Activated T-helper 1 cell treated with anti-CD3 and anti-CD28 coated beads, Interleukin-12 subunit alpha, Interleukin-12 subunit beta, Interleukin-2, Interleukin-4 antibody, amounts not matched to agents 30 ng/mL and 10 ng/mL and 1 ng/mL, durations not matched to agents 14 hours and 24 hours and 36 hours (primary cell): ENCODE results near the gene HNRNPK. TPM values are rescaled to one million over a fixed set of nuclear protein-coding genes. Genes with fewer than 3 reads are reported as not detected.

ENCODE experiments used
- DNase-seq: peaks from one replicate; pipeline ENCODE4 v3.0.0; 2021; ENCODE audit warnings: low spot score
- H3K27ac Mint-ChIP-seq: one replicate; pipeline ENCODE4 v1.8.0; 2021; ENCODE audit warnings: mild to moderate bottlenecking, mixed read lengths
- H3K27me3 Mint-ChIP-seq: one replicate; pipeline ENCODE4 v1.8.0; 2022; ENCODE audit warnings: mild to moderate bottlenecking, moderate library complexity, mixed read lengths; ENCODE audit not compliant: insufficient read depth
- H3K36me3 Mint-ChIP-seq: one replicate; pipeline ENCODE4 v1.8.0; 2021; ENCODE audit warnings: low read depth, mixed read lengths
- H3K4me1 Mint-ChIP-seq: one replicate; pipeline ENCODE4 v1.8.0; 2021; ENCODE audit warnings: low read depth, mixed read lengths
- H3K4me3 Mint-ChIP-seq: one replicate; pipeline ENCODE4 v1.8.0; 2021; ENCODE audit warnings: mild to moderate bottlenecking, moderate library complexity, mixed read lengths
- H3K9me3 Mint-ChIP-seq: one replicate; pipeline ENCODE4 v1.8.0; 2021; ENCODE audit warnings: mixed read lengths
- intact Hi-C: fragments of 100-400 bp; cut with micrococcal nuclease; formaldehyde crosslinking; loops from one replicate; pipeline ENCODE4 v1.15.1; 2024
- total RNA-seq: library from RNA; stranded (reverse); gene quantifications from 2 replicates; pipeline ENCODE4 v1.2.3, GENCODE V29; 2022

HNRNPK gene
- total RNA-seq, 1 donor from 2014 or later, result 861 TPM

DNA sequence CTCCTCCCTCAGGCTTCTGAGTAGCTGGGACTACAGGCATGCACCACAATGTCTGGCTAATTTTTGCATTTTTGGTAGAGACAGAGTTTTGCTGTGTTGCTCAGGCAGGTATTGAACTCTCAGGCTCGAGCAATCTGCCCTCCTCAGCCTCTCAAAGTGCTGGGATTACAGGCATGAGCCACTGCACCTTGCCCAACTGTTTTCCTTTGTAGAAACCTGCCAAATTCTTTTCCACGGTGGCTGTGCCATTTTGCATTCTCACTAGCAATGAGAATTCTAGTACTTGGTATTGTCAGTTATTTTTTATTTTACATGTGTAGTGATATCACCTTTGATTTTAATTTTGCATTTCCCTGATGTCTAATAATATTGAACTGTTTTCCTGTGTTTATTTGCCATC is 8.4 kb upstream of the HNRNPK start:
- no peak overlapping the region for H3K27ac Mint-ChIP-seq
- peaks cover 14% of the 10 kb centered on the region for H3K36me3 Mint-ChIP-seq
- no peak overlapping the region for H3K4me3 Mint-ChIP-seq
- no peaks in the 10 kb centered on the region for H3K27me3 Mint-ChIP-seq
- DNase-seq, result no peak
- no peaks in the 10 kb centered on the region for H3K9me3 Mint-ChIP-seq
- intact Hi-C loops, result loop anchor here (10.0 kb wide), 1 partner anchor 174 kb away; the partner anchor contains the start of gene GKAP1
- H3K4me1 Mint-ChIP-seq, result peaks cover 37% of the 10 kb centered on the region

DNA sequence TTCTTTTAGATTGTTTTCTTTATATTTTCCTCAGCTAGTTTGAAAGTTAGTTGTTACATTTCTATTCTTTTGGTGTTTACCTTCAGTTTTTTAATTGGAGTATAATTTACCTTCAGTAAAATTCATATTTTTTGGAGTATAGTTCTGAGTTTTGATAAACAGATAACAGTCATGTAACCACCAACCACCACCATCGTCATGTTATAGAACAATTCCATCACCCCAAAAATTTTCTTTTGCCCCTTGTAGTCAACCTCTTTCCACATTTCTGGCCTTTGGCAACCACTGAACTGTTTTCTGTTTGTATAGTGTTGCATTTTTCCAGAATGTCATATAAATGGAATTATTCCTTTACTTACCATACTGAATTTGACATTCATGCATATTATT is 7.4 kb upstream of the HNRNPK start:
- peaks cover 20% of the 10 kb centered on the region for H3K36me3 Mint-ChIP-seq
- no peak overlapping the region for H3K4me3 Mint-ChIP-seq
- intact Hi-C loops, result loop anchor here (10.0 kb wide), 1 partner anchor 173 kb away; the partner anchor contains the start of gene GKAP1
- H3K4me1 Mint-ChIP-seq, result peaks cover 37% of the 10 kb centered on the region
- no peaks in the 10 kb centered on the region for H3K27me3 Mint-ChIP-seq
- no peaks in the 10 kb centered on the region for H3K9me3 Mint-ChIP-seq
- no peak for DNase-seq
- H3K27ac Mint-ChIP-seq, result no peak overlapping the region

DNA sequence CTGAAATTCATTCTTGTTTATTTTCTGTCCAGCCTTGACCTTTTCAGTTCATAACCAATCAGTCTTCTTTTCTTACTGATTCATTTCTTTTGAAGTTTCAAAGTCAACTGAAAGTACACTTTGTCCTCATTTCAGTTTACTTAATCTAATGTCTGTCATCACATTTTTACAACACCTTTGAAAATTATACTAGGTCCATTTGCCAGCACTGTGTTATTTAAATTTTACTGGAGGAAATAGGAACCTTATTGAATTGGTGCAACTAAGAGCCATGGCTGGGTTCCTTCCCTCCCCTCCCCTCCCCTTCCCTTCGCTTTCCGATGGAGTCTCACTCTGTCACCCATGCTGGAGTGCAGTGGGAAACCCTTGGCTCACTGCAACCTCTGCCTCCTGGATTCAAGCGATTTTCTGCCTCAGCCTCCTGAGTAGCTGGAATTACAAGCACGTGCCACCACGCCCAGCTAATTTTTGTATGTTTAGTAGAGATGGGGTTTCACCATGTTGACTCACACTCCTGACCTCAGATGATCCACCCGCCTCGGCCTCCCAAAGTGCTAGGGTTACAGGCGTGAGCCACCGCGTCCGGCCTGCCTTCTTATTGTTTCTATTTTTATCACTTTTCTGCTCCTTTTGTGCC is 6.9 kb upstream of the HNRNPK start:
- no peaks in the 10 kb centered on the region for H3K9me3 Mint-ChIP-seq
- peaks cover 36% of the 10 kb centered on the region for H3K4me1 Mint-ChIP-seq
- DNase-seq, result no peak
- intact Hi-C loops, result loop anchor here (10.0 kb wide), 1 partner anchor 172 kb away; the partner anchor contains the start of gene GKAP1
- no peak overlapping the region for H3K27ac Mint-ChIP-seq
- H3K36me3 Mint-ChIP-seq, result peaks cover 18% of the 10 kb centered on the region
- H3K27me3 Mint-ChIP-seq, result no peaks in the 10 kb centered on the region
- no peak overlapping the region for H3K4me3 Mint-ChIP-seq

DNA sequence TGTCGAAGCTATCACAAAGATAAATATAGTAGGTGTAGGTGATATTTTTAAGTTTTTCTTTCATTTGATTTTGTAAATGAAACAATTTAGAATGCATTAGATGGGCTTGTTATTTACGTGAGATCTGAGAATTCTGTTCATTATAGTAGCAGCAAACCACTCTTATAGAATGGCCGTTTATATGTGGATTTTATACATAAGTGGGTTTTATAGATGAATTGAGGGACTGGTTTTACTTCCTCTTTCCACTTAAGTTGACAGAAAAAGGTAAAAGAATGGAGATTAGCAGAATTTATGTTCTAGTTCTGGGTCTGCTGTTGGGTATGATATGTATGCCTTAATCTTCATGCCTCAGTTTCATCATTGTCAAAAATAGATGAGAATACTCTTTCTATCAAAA is 6.2 kb upstream of the HNRNPK start:
- H3K36me3 Mint-ChIP-seq, result peaks cover 18% of the 10 kb centered on the region
- H3K27me3 Mint-ChIP-seq, result no peaks in the 10 kb centered on the region
- H3K27ac Mint-ChIP-seq, result no peak overlapping the region
- no peaks in the 10 kb centered on the region for H3K9me3 Mint-ChIP-seq
- DNase-seq, result no peak
- intact Hi-C loops, result loop anchor here (10.0 kb wide), 1 partner anchor 171 kb away; the partner anchor contains the start of gene GKAP1
- peaks cover 41% of the 10 kb centered on the region for H3K4me1 Mint-ChIP-seq
- H3K4me3 Mint-ChIP-seq, result no peak overlapping the region

DNA sequence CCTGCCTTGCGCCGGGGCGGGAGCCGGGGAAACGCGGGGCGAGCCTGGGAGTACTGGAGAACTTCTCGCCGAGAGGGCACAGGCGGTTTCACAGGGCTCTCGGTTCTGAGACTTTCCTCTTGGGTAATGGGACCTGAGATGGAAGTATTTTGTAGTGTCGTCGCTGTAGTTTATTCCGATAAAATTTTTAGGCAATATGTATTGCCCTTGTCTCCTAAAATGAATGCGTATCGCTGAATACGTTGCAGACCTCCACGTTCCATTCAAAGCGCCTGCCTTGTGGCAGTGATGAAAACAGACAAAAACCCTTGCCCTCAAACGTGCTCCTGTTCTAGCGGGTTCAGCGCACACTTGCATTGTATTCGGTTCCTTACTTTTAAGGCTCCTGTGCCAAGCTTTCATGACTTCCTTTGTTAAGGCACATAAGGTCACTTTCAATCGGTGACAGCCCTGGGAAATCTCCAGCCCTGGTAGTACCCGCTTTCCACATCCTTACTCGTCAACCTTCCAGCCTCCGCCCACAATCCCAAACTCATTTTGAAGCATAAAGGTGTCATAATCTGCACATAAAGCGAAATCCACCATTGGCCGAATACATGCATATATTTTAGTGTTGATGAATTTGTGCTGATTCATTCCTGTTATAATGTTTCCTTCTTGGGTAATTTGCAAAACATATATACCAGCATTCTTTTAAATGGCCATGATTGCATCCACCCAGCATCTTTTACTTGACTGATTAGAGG is 1.3 kb upstream of the HNRNPK start:
- DNase-seq, result peak; percentile 7
- Mint-ChIP-seq H3K9me3 (no peaks in the 10 kb centered on the region), H3K36me3 (peaks cover 34% of the 10 kb centered on the region), H3K27ac (peak overlapping the region; percentile 100), H3K4me3 (peak overlapping the region; percentile 95), H3K27me3 (peaks cover 2% of the 10 kb centered on the region), H3K4me1 (peaks cover 48% of the 10 kb centered on the region)
- intact Hi-C loops, result loop anchor here (2.0 to 10.0 kb wide), 6 partner anchors 166 to 776 kb away; partner anchors contain the start of genes GKAP1 and IDNK

DNA sequence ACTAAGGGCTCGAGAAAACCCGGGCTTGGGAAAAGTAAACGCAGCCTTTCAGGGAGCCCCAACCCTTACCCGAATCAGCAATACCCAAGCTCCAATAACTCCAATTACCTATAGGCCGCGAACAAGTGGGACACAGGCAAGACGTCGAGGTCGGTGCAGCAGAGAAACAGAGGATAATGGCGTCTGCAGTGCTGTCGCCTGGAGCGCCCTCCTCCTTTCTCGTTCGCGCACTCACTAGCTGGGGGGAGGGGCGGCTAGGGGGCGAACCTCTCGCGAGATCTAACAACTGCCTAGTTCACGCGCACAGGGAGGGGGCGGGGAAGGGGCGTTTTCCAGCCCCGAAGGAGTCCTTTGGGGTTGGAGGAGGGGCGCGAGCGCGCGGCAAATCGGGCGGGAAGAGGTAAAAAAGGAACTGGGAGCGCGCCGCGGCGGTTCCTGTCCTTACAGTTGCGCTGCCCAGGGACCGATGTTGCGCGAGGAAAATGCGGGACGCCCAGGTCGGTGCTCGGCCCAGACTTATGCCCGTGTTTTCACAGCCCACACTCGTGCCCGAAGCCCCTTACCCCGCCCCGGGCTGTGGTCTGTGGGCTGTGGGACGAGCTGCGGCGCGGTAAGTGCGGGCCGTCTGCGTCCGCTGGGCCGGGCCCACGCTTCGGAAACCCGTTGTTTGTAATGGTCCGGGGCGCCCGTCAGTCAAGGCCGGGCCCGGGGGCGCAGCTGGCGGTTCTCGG is 545 bp upstream of the HNRNPK start, which contains the start of gene RMI1:
TSS of gene RMI1 (plus strand) at position 411 of the 731 bp plus-strand sequence. CDS start 20,182 bp downstream, outside the sequence.
- Mint-ChIP-seq H3K27me3 (peaks cover 2% of the 10 kb centered on the region), H3K36me3 (peaks cover 41% of the 10 kb centered on the region), H3K4me1 (peaks cover 51% of the 10 kb centered on the region), H3K27ac (peak within 1 kb of the TSS; percentile 100), H3K4me3 (peak within 1 kb of the TSS; percentile 95), H3K9me3 (no peaks in the 10 kb centered on the region)
- DNase-seq, result peak; percentile 96
- intact Hi-C loops, result loop anchor here (1.0 to 10.0 kb wide), 10 partner anchors 24 to 1762 kb away; partner anchors contain the start of genes GKAP1, IDNK, KIF27 and UBQLN1

DNA sequence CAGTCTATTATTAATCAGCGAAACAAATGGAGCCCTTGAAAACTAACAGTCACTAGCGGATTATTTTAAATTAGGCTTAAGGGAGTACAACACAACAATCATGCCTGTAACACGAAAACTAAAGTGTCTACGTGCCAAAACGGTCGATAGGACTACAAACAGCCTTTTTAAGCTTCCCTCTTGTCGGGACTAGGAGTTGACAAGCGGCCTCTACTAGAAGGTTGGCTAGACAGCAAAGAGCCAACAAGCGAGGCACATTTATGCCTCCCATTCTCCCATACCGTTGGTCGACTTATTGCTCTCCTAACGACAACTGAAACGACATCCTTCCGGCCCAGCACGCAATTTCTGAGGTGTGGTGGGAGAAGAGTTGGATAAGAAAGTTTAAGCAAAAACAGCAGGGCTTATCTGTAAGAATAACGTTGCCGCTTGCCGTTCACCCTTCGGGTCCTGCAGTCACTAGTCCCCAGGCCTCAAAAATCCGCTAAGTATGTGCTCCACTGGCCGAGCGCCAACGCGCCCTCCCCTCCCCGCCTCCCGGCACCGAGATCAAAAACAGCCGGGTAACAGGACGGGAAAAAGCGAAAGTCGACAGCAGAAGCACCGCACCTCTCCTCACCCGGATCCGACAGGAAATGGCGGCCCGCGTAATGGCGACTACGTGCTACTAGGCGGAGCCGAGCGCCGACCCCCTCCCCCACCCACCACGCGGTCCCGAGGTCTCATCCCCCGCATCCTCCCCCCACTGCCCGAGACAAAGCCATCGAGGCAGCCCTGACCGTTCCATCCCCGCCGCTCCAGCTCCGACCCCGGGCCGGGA is 813 bp downstream of the HNRNPK start:
- Mint-ChIP-seq H3K36me3 (peaks cover 54% of the 10 kb centered on the region), H3K4me1 (peaks cover 65% of the 10 kb centered on the region), H3K27ac (peak overlapping the region; percentile 100), H3K27me3 (peaks cover 2% of the 10 kb centered on the region), H3K9me3 (no peaks in the 10 kb centered on the region), H3K4me3 (peak overlapping the region; percentile 95)
- intact Hi-C loops, result loop anchor here (1.0 to 5.0 kb wide), 3 partner anchors 9 to 1828 kb away; no protein-coding TSS in a partner anchor
- peak; percentile 86 for DNase-seq

DNA sequence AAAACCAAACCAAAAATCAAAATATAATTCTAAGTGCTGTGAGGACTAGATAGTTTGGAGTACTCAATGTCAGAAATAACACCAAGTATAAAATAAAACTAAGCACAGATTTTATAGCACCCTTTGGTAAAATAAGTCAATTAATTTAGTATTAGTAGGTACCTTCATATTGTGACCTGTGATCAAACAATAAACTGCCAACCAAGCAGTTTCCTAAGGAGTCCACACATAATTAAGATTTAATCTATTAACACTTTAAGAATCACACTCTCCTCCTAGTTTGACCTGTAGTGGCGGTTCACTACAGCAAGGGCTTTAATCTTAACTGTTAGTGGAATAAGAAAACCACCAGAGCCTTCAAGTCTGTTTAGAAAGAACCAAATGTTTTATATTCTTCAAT is 2.8 kb downstream of the HNRNPK start:
- Mint-ChIP-seq H3K4me1 (peaks cover 56% of the 10 kb centered on the region), H3K27me3 (peaks cover 2% of the 10 kb centered on the region)

DNA sequence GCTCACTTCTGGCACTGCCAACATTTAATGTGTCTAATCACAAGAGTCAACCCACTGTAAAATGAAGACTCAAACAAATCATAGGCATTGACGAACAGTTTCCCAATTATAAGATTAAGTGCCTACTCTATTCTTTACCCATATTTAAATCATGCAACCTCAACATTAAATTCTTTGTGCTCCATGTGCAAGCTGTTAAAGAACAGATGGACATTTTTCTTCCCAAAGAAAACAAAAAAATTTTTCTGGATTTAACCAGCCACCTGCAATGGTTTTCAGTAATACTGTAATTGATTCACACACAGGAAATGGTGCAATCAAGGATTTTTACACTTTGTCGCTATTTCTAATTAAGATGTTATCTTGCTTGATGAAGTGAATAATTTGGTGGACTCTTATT is 3.6 kb downstream of the HNRNPK start:
- peak overlapping the region; percentile 95 for H3K4me3 Mint-ChIP-seq
- intact Hi-C loops, result loop anchor here (5.0 kb wide), 1 partner anchor 1831 kb away; no protein-coding TSS in a partner anchor
- no peaks in the 10 kb centered on the region for H3K9me3 Mint-ChIP-seq
- peaks cover 2% of the 10 kb centered on the region for H3K27me3 Mint-ChIP-seq
- no peak for DNase-seq
- H3K4me1 Mint-ChIP-seq, result peaks cover 56% of the 10 kb centered on the region
- peaks cover 66% of the 10 kb centered on the region for H3K36me3 Mint-ChIP-seq
- peak overlapping the region; percentile 2 for H3K27ac Mint-ChIP-seq

More for the DNA sequence above, 2.8 kb downstream of the HNRNPK start:
- intact Hi-C loops, result loop anchor here (5.0 kb wide), 1 partner anchor 1830 kb away; no protein-coding TSS in a partner anchor
- Mint-ChIP-seq H3K9me3 (no peaks in the 10 kb centered on the region), H3K36me3 (peaks cover 58% of the 10 kb centered on the region), H3K27ac (no peak overlapping the region), H3K4me3 (peak overlapping the region; percentile 95)
- no peak for DNase-seq

DNA sequence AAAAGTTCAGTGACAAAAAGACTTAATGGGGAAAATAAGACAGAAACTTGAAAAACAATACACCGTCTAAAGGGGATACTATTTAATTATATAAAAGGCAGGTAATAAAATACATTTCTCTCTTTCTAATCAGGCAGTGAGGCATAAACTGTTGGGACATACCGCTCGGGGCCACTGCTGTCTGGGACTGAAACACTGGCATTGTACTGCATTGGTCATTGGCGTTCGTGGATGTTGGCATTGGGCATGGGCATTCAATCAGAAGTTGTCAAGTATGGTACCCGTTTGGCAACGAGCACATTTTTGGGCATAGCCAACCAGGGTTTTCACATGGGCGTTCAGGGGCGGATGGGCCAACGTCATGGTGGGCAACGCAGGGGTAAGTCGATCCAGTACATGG is 4.7 kb downstream of the HNRNPK start:
- peaks cover 75% of the 10 kb centered on the region for H3K36me3 Mint-ChIP-seq
- H3K27me3 Mint-ChIP-seq, result no peaks in the 10 kb centered on the region
- peaks cover 61% of the 10 kb centered on the region for H3K4me1 Mint-ChIP-seq
- DNase-seq, result no peak
- peak overlapping the region; percentile 25 for H3K27ac Mint-ChIP-seq
- no peaks in the 10 kb centered on the region for H3K9me3 Mint-ChIP-seq
- intact Hi-C loops, result loop anchor here (5.0 kb wide), 1 partner anchor 1832 kb away; no protein-coding TSS in a partner anchor
- peak overlapping the region; percentile 46 for H3K4me3 Mint-ChIP-seq

DNA sequence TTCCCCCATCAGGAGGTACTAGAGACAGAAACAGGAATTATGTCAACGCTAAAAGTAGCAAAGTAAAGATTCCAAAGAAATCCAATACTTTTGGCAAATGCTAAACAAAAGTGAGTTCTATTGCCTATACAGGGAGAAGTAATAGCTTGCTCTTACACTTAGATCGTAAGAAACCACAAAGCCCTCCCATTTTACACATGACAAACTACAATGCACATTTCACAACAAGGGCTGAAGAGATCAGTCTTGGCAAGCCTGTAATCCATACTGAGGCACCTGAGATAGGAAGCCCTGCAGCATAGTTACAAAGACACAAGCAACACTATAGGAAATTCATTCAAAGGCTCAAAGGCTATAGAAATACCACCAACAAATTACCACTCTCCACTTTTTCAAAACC is 7.7 kb downstream of the HNRNPK start:
- Mint-ChIP-seq H3K9me3 (no peaks in the 10 kb centered on the region), H3K4me3 (no peak overlapping the region), H3K27ac (no peak overlapping the region), H3K4me1 (peaks cover 65% of the 10 kb centered on the region), H3K36me3 (peaks cover 80% of the 10 kb centered on the region), H3K27me3 (no peaks in the 10 kb centered on the region)
- no peak for DNase-seq
- intact Hi-C loops, result no loop called here

DNA sequence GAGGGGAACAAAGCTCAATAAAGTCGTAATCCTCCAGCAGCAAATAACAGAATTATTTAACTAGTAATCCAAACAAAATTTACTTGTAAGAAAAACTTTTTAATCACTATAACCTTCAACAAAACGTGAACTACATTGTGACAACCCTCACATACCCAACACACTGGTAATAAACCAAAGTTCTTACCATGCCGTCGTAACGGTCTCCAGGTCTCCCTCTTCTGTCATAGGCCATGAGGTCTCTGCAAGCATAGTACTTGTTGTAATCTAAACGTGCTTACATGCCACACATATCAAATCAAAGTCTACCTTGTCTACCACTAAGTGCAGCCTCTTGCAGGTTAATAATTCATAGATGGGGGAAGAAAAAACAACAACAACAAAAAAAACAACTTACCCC is 8.5 kb downstream of the HNRNPK start:
- Mint-ChIP-seq H3K27me3 (no peaks in the 10 kb centered on the region), H3K36me3 (peaks cover 78% of the 10 kb centered on the region), H3K4me1 (peaks cover 57% of the 10 kb centered on the region), H3K4me3 (no peak overlapping the region), H3K9me3 (no peaks in the 10 kb centered on the region), H3K27ac (no peak overlapping the region)
- no peak for DNase-seq
- intact Hi-C loops, result no loop called here
